HEK293T (cell line): ENCODE results near the gene ANKRD33B.

Experiments used
- CTCF ChIA-PET: fragments of 350-600 bp; formaldehyde crosslinking; extraction: SDS; loops from one replicate; lab custom pipeline; 2021; ENCODE audit warnings: antibody characterized with exemption, inconsistent platforms; lab: Yijun Ruan, JAX
- POLR2A ChIA-PET: fragments of 350-600 bp; formaldehyde crosslinking; extraction: SDS; loops from one replicate; lab custom pipeline; 2020; ENCODE audit warnings: antibody characterized with exemption, inconsistent platforms; lab: Yijun Ruan, JAX
- DNase-seq: peaks from one replicate; pipeline ENCODE4 v3.0.0; 2012; ENCODE audit warnings: mixed read lengths; ENCODE audit errors: extremely low spot score
- ARNT ChIP-seq: fragments of 450-650 bp; IDR thresholded peaks from 2 replicates; pipeline ENCODE4 v1.6.1; 2017; ENCODE audit warnings: mild to moderate bottlenecking
- BHLHE40 ChIP-seq: fragments of 450-650 bp; IDR thresholded peaks from 2 replicates; pipeline ENCODE4 v1.6.1; 2016; ENCODE audit warnings: mild to moderate bottlenecking, moderate library complexity, borderline replicate concordance
- CTBP1 ChIP-seq: fragments of 450-650 bp; IDR thresholded peaks from 2 replicates; pipeline ENCODE4 v1.6.1; 2016; ENCODE audit warnings: borderline replicate concordance
- ELF4 ChIP-seq: fragments of 450-650 bp; IDR thresholded peaks from 2 replicates; pipeline ENCODE4 v1.6.1; 2017; ENCODE audit warnings: antibody characterized with exemption
- FOXA1 ChIP-seq: fragments of 450-650 bp; IDR thresholded peaks from 2 replicates; pipeline ENCODE4 v1.6.1; 2016; ENCODE audit warnings: mild to moderate bottlenecking
- FOXK2 ChIP-seq: fragments of 450-650 bp; IDR thresholded peaks from 2 replicates; pipeline ENCODE4 v1.6.1; 2016; ENCODE audit warnings: mild to moderate bottlenecking
- FOXM1 ChIP-seq: fragments of 450-650 bp; IDR thresholded peaks from 2 replicates; pipeline ENCODE4 v1.6.1; 2017; ENCODE audit warnings: mild to moderate bottlenecking, borderline replicate concordance
- HDGF ChIP-seq: fragments of 450-650 bp; IDR thresholded peaks from 2 replicates; pipeline ENCODE4 v1.6.1; 2017; ENCODE audit warnings: antibody characterized with exemption, borderline replicate concordance
- L3MBTL2 ChIP-seq: fragments of 450-650 bp; conservative IDR thresholded peaks from 2 replicates; pipeline ENCODE4 v1.6.1; 2016; ENCODE audit warnings: mild to moderate bottlenecking
- LEF1 ChIP-seq: fragments of 450-650 bp; IDR thresholded peaks from 2 replicates; pipeline ENCODE4 v1.6.1; 2017; ENCODE audit warnings: mild to moderate bottlenecking, borderline replicate concordance
- NFRKB ChIP-seq: fragments of 450-650 bp; IDR thresholded peaks from 2 replicates; pipeline ENCODE4 v1.6.1; 2016; ENCODE audit warnings: mild to moderate bottlenecking, moderate library complexity
- SP1 ChIP-seq: fragments of 450-650 bp; IDR thresholded peaks from 2 replicates; pipeline ENCODE4 v1.6.1; 2017
- SUZ12 ChIP-seq: fragments of 450-650 bp; IDR thresholded peaks from 2 replicates; pipeline ENCODE4 v1.6.1; 2016; ENCODE audit warnings: mild to moderate bottlenecking
- TARDBP ChIP-seq: fragments of 450-650 bp; IDR thresholded peaks from 2 replicates; pipeline ENCODE4 v1.6.1; 2016
- ZNF384 ChIP-seq: fragments of 450-650 bp; IDR thresholded peaks from 2 replicates; pipeline ENCODE4 v1.6.1; 2016
- TF ChIP-seq, protein P1 (sequence below): fragments of 450-650 bp; IDR thresholded peaks from 2 replicates; pipeline ENCODE4 v1.6.1; 2016

The ANKRD33B gene

DNA sequence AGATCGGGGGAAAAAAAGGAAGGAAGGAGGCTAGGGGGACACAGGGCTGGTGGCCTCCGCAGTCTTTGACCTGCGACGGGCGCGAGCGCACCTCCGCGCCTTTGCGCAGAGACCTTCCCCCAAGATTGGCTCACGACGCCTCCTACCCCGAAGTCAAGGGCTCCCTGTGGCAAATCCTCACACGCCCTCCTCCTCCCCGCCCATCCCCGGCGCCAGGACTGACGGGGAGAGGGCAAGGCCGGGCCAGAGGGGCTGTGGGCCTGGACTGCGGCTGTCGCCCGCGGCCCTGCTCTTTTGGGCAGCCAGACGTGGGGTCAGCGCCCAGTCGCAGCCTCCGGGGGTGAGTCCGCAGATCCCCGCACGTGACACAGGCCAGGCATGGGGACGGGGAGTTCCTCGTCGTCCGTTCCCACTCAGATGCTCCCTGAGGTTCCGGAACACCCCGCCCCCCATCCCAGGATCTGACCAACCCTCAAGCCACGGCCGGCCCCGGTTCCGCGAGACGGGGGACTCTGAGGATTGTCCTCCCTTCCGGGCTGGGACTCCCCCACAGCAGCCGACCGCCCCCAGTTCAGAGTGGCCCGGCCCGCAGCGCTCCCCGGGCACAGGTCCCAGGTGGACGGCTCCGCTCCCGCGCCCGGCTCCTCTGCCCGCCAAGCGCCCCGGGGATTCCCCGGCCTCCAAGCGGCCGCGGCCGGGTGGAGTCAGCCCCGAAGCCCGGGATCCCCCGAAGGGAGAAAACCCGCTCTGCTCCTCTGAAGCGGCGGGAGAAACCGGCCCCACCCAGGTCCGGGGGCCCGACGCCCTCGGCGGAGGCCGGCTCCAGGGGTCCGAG is 543 bp upstream of the ANKRD33B start:
- DNase-seq: no peak
- TF ChIP-seq ELF4: no peak
- TF ChIP-seq SP1: no peak
- no peak for TF ChIP-seq ARNT
- TF ChIP-seq TARDBP: no peak
- no peak for TF ChIP-seq LEF1
- no peak for TF ChIP-seq L3MBTL2
- no peak for TF ChIP-seq HDGF
- no peak for TF ChIP-seq CTBP1
- TF ChIP-seq FOXA1: no peak
- TF ChIP-seq, protein P1, sequence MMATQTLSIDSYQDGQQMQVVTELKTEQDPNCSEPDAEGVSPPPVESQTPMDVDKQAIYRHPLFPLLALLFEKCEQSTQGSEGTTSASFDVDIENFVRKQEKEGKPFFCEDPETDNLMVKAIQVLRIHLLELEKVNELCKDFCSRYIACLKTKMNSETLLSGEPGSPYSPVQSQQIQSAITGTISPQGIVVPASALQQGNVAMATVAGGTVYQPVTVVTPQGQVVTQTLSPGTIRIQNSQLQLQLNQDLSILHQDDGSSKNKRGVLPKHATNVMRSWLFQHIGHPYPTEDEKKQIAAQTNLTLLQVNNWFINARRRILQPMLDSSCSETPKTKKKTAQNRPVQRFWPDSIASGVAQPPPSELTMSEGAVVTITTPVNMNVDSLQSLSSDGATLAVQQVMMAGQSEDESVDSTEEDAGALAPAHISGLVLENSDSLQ: no peak
- ChIA-PET CTCF (interaction anchor here (1.0 kb wide), 1 partner anchor 12 kb away, joined by 5 read pairs; no protein-coding TSS in a partner anchor), POLR2A (interaction anchor here (0.8 to 1.0 kb wide), 3 partner anchors 12 to 17 kb away, joined by 3 read pairs; no protein-coding TSS in a partner anchor)

DNA sequence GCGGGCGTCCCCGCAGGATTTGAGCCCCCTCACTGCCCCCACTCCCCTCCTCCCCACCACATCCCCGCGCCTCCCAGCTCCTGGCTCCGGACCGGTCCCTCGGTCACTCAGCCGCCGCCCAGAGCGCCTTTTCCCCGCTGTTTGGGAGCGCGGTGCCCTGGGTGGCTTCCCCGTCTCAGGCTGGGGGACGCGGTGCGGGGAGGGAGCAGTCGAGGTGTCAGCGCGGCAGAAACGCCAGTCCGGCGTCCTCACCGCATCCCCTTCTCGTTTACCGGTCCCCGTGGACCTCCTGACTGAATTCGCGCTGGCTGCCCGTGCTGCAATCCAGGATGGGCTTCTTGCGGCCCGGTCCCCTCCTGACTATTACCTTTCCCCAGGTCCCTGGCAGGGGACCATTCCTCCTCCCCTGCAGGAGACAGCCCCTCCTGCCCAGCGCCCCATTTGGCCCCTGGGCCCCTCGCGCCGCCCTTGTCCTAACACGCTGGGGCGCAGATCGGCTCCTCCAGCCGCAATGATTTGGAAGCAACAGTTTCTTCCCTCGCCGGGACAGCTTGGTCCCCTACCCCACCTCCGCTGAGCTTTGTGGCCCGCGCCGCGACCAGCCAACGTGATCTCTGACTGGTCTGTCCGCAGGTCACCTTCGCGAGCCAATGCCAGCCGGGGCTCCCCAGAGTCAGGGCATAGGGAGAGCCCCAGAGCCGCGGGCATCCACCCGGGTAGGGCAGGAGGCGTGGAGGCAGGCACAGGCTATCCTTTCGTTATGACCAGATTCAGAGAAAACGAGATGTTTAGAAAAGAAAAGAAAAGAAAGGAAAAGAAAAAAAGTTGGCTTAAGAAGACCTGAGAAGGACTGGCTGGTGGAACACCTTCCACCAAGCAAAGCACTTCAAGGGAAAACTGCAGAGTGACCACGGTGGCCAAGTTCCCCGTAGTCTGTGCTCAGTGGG is 1.2 kb downstream of the ANKRD33B start:
- TF ChIP-seq SUZ12 (no peak), FOXM1 (no peak)
- ChIA-PET CTCF (interaction anchor here (1.0 to 2.4 kb wide), 2 partner anchors 14 to 62 kb away, joined by 5 to 7 read pairs; no protein-coding TSS in a partner anchor), POLR2A (interaction anchor here (1.0 kb wide), 2 partner anchors 13 to 43 kb away, joined by 3 read pairs; no protein-coding TSS in a partner anchor)
- DNase-seq: no peak

- TF ChIP-seq, protein P1: no peak
- TF ChIP-seq NFRKB (no peak), FOXK2 (no peak), L3MBTL2 (no peak)
- ChIA-PET POLR2A (interaction anchor here (1.0 kb wide), 1 partner anchor 42 kb away, joined by 3 read pairs; no protein-coding TSS in a partner anchor), CTCF (interaction anchor here (2.4 kb wide), 1 partner anchor 61 kb away, joined by 7 read pairs; no protein-coding TSS in a partner anchor)
- no peak for DNase-seq
Observed at GRCh38 chr5:10565785-10566542, 2.1 kb downstream of the ANKRD33B start.

DNA sequence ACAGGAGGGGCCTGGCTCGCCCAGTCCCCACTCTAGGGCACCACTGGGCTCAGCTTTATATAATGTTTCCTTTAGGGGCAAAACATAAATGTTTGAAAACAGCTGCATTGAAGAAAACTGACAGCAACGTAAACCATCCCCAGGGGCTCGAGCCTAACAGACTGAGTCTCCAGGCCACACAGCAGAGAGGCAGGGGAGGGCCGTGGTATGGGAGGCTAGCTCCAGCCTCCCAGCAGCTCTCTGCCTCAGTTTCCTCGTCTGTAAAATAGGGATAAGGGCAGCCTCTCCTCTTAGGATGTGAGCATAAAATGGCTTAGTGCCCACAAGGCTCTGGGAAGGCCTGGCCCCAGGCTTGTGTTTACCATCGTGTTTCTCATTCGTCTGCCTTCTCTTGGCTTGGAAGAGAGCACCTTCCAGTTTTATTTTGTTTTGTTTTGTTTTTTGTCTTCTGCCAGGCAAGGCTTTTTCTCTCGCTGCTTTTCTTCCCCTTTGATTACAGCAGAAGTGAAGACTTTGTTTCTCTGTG is 2.7 kb downstream of the ANKRD33B start:
- CTCF ChIA-PET: interaction anchor here (2.4 kb wide), 1 partner anchor 61 kb away, joined by 7 read pairs; no protein-coding TSS in a partner anchor
- DNase-seq: no peak
- POLR2A ChIA-PET: no interaction called here
- TF ChIP-seq TARDBP (no peak), L3MBTL2 (no peak), ARNT (no peak), BHLHE40 (no peak), FOXK2 (no peak), FOXM1 (no peak), SUZ12 (no peak), CTBP1 (no peak), ZNF384 (no peak), HDGF (no peak), LEF1 (no peak), ELF4 (no peak), NFRKB (no peak)
- TF ChIP-seq, protein P1: no peak

DNA sequence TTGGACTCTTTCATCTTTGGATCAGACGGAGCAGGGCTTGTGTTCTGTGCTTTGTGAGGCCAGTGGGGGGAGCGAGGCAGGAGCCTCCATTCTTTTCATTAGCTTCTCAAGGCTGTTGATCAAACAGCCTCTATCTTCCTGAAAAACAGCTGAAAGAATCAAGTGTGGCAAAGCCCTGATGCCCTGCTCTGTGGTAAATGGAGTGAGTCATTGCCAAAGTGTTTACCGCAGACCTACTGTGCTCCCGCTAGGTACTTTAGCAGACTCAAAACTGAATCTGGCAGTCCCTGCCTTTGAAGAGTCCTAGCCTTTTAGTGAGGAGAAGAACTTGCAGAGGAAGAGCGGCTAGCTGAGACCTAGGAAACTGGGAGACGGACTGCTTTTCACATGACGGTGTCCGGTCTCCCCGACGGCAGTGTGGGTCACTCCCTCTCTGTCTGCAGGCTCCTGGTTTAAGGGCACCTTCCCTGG is 3.3 kb downstream of the ANKRD33B start:
- ChIA-PET CTCF (interaction anchor here (0.8 to 2.4 kb wide), 3 partner anchors 9 to 60 kb away, joined by 3 to 7 read pairs (median 3); no protein-coding TSS in a partner anchor), POLR2A (interaction anchor here (1.2 kb wide), 2 partner anchors 9 to 10 kb away, joined by 3 to 5 read pairs; no protein-coding TSS in a partner anchor)
- DNase-seq: no peak
- TF ChIP-seq SP1 (no peak), ELF4 (no peak), L3MBTL2 (no peak), CTBP1 (no peak), NFRKB (no peak), FOXK2 (no peak), SUZ12 (no peak), ARNT (no peak), ZNF384 (no peak), LEF1 (no peak), BHLHE40 (no peak)
- TF ChIP-seq, protein P1: no peak
